Esophagus squamous epithelium (tissue), 4 donors: ENCODE measurements around the gene FAAP20.

ENCODE experiments used
- POLR2A ChIP-seq, 4 donors: fragments of 450-650 bp; IDR thresholded peaks; one replicate each; pipeline ENCODE4 v1.6.1; 2017; ENCODE audit warnings: antibody characterized with exemption in 4 of 4, mild to moderate bottlenecking in 4 of 4, moderate library complexity in 3 of 4
- TF ChIP-seq, protein P1 (sequence below), 6 experiments: fragments of 450-650 bp in 4 of 6; fragments of 200-600 bp in 2 of 6; sonication (generic) in 2 of 6; IDR thresholded peaks; one replicate each; pipeline ENCODE4 v1.5.1; 2016 to 2019; ENCODE audit warnings: antibody characterized with exemption in 6 of 6, mild to moderate bottlenecking in 4 of 6, moderate library complexity in 4 of 6

DNA sequence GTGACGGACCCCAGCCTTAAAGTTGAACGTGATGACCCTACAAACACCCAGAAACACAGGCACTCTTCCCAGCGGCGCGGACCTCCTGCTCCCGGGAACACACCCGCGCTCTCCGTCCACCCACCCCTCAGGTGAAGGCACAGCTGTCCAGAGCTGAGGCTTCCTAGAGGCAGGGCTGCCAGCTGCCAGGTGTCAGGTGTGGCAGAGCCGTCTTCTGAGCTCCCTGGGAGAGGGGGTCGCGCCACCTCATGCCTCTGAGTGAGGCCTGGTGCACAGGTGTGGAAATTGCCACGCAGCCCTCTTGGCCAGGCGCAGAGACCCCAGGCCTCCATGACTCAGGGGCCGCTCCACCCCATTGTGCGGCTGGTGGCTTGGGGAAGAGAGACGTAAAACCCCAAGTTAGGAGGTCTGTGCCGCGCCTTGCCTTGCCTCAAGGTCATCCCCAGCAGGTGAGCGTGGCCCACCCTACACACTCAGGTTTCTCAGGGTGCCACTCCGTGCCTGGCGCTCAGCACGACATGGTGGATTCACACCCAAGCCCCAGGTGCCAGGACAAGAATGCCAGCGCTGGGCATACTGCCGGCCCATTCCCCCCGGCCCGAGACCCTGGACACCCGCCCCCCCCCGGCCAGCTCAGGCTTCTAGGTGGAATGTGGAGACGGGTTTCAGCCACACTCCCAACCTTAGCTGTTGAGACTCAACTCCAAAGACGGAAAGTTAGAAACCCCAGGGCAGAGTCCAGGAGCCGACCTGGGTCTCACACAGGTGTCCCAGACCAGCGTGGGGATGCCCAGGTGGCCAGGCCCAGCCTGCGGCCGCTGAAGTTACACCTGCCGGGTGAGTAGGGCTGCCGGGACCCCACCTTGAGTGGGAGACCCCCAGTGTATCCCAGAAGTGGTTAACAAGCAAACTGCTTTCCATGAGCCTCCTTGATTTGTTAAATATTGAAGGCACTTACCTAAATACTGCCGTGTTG, 8.4 kb downstream of the FAAP20 start:
- TF ChIP-seq, protein P1, sequence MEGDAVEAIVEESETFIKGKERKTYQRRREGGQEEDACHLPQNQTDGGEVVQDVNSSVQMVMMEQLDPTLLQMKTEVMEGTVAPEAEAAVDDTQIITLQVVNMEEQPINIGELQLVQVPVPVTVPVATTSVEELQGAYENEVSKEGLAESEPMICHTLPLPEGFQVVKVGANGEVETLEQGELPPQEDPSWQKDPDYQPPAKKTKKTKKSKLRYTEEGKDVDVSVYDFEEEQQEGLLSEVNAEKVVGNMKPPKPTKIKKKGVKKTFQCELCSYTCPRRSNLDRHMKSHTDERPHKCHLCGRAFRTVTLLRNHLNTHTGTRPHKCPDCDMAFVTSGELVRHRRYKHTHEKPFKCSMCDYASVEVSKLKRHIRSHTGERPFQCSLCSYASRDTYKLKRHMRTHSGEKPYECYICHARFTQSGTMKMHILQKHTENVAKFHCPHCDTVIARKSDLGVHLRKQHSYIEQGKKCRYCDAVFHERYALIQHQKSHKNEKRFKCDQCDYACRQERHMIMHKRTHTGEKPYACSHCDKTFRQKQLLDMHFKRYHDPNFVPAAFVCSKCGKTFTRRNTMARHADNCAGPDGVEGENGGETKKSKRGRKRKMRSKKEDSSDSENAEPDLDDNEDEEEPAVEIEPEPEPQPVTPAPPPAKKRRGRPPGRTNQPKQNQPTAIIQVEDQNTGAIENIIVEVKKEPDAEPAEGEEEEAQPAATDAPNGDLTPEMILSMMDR (IDR thresholded peaks at IDR 0.05) = no peak
- no peak for TF ChIP-seq POLR2A (IDR thresholded peaks at IDR 0.05)
